WERI-Rb-1 (cell line): Measurements from ENCODE around the gene TASP1.

ENCODE experiments used
- DNase-seq: peaks from one replicate; pipeline ENCODE4 v3.0.0-alpha.2; 2020
- H3K27ac ChIP-seq: fragments of 250-450 bp; sonication (Bioruptor Pico); 2 replicates; pipeline ENCODE4 v1.5.1; 2020; ENCODE audit warnings: mild to moderate bottlenecking, moderate library complexity
- H3K27me3 ChIP-seq: fragments of 250-450 bp; sonication (Bioruptor Pico); 2 replicates; pipeline ENCODE4 v1.5.1; 2021; ENCODE audit warnings: mild to moderate bottlenecking, low read depth, moderate library complexity; ENCODE audit not compliant: insufficient read depth, severe bottlenecking
- H3K36me3 ChIP-seq: fragments of 250-450 bp; sonication (Bioruptor Pico); 2 replicates; pipeline ENCODE4 v1.5.1; 2020; ENCODE audit warnings: mild to moderate bottlenecking, moderate library complexity
- H3K4me3 ChIP-seq: 2 replicates; pipeline ENCODE4 v1.5.1; 2011; ENCODE audit warnings: low read depth, mild to moderate bottlenecking, control low read depth, low read length
- H3K9me3 ChIP-seq: fragments of 250-450 bp; sonication (Bioruptor Pico); 2 replicates; pipeline ENCODE4 v1.5.1; 2021; ENCODE audit warnings: mild to moderate bottlenecking, moderate library complexity; ENCODE audit not compliant: severe bottlenecking
- TF ChIP-seq, protein P1 (sequence below): IDR thresholded peaks from 2 replicates; pipeline ENCODE4 v1.5.1; 2011; ENCODE audit warnings: low read depth, mild to moderate bottlenecking, control low read depth, inconsistent platforms, low read length

Gene TASP1

DNA sequence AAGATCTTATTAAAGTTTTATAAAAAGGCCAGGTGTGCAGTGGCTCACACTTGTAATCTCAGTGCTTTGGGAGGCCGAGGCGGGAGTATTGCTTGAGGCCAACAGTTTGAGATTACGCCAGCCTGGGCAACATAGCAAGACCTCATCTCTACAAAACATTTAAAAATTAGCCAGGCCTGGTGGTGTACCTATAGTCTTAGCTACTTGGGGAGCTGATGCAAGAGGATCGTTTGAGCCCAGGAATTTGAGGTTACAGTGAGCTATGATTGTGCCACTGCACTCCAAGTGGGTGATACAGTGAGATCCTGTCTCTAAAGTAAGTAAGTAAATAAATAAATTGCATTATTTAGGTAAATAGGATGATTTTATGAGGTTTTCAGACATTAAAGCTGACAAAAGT lies 234.4 kb downstream of the TASP1 start:
- H3K27ac ChIP-seq = no peak overlapping the region
- no peaks in the 10 kb centered on the region for H3K9me3 ChIP-seq
- no peak for DNase-seq
- TF ChIP-seq, protein P1, sequence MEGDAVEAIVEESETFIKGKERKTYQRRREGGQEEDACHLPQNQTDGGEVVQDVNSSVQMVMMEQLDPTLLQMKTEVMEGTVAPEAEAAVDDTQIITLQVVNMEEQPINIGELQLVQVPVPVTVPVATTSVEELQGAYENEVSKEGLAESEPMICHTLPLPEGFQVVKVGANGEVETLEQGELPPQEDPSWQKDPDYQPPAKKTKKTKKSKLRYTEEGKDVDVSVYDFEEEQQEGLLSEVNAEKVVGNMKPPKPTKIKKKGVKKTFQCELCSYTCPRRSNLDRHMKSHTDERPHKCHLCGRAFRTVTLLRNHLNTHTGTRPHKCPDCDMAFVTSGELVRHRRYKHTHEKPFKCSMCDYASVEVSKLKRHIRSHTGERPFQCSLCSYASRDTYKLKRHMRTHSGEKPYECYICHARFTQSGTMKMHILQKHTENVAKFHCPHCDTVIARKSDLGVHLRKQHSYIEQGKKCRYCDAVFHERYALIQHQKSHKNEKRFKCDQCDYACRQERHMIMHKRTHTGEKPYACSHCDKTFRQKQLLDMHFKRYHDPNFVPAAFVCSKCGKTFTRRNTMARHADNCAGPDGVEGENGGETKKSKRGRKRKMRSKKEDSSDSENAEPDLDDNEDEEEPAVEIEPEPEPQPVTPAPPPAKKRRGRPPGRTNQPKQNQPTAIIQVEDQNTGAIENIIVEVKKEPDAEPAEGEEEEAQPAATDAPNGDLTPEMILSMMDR = no peak
- no peaks in the 10 kb centered on the region for H3K36me3 ChIP-seq
- no peaks in the 10 kb centered on the region for H3K27me3 ChIP-seq
- H3K4me3 ChIP-seq = no peak overlapping the region

- Histone ChIP-seq H3K36me3 (no peaks in the 10 kb centered on the region), H3K27me3 (no peaks in the 10 kb centered on the region), H3K27ac (no peak overlapping the region), H3K4me3 (no peak overlapping the region), H3K9me3 (no peaks in the 10 kb centered on the region)
- TF ChIP-seq, protein P1 = no peak
- DNase-seq = no peak
Measured at GRCh38 chr20:13403453-13403852, 235.3 kb downstream of the TASP1 start.

GRCh38 chr20:13402986-13403385 lies 235.7 kb downstream of the TASP1 start:
- TF ChIP-seq, protein P1 = no peak
- no peak for DNase-seq
- Histone ChIP-seq H3K27ac (no peak overlapping the region), H3K9me3 (no peaks in the 10 kb centered on the region), H3K4me3 (no peak overlapping the region), H3K27me3 (no peaks in the 10 kb centered on the region), H3K36me3 (no peaks in the 10 kb centered on the region)

DNA sequence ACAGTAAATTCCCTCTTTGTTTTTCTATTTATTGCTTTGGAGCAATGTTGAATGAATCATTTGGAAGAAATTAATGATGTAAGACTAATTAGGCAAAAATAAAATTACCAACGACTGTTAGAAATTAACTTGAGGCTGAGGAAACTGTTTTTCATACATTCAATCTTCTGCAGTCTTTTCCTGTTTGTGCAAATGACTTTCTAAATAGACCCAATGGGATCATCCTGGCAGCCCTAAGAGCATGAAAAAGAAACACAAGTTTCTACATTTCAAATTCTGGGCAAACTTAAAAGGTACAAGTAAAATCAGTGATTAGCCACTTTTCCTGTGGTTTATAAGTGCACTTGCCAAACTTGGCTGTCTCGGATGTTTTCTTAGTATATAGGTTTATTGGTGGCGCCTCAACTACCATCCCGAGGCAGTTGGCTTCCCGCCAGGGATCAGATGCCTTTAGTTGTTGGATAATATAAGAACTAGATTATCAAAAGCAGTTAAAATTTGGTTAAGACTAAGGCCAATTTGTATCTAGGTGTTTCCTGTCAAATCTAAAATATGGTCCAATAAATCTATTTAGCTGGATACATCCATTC lies 236.5 kb downstream of the TASP1 start:
- no peaks in the 10 kb centered on the region for H3K36me3 ChIP-seq
- H3K27me3 ChIP-seq = no peaks in the 10 kb centered on the region
- no peak overlapping the region for H3K4me3 ChIP-seq
- no peaks in the 10 kb centered on the region for H3K9me3 ChIP-seq
- no peak overlapping the region for H3K27ac ChIP-seq
- no peak for DNase-seq
- TF ChIP-seq, protein P1 = no peak

GRCh38 chr20:13401596-13401995 lies 237.1 kb downstream of the TASP1 start:
- Histone ChIP-seq H3K27ac (no peak overlapping the region), H3K9me3 (no peaks in the 10 kb centered on the region), H3K36me3 (no peaks in the 10 kb centered on the region), H3K4me3 (no peak overlapping the region), H3K27me3 (no peaks in the 10 kb centered on the region)
- DNase-seq = no peak
- TF ChIP-seq, protein P1 = no peak

GRCh38 chr20:13400453-13400852 lies 238.3 kb downstream of the TASP1 start:
- Histone ChIP-seq H3K36me3 (no peaks in the 10 kb centered on the region), H3K27me3 (no peaks in the 10 kb centered on the region), H3K4me3 (no peak overlapping the region), H3K27ac (no peak overlapping the region), H3K9me3 (no peaks in the 10 kb centered on the region)
- DNase-seq = no peak
- TF ChIP-seq, protein P1 = no peak
